GM18499 (cell line): Measurements from ENCODE around the gene MEST.
"Not testable (repeated sequence)": the region's sequence is repeated elsewhere in the genome, so short reads cannot be mapped to it uniquely, and the experiment has no call there.

Experiments used
- ATAC-seq: cut with Tn5 transposase; IDR thresholded peaks from one replicate; pipeline ENCODE4 v1.9.1; 2021; ENCODE audit warnings: moderate number of reproducible peaks; ENCODE audit not compliant: insufficient read depth, unreplicated experiment

MEST gene

DNA sequence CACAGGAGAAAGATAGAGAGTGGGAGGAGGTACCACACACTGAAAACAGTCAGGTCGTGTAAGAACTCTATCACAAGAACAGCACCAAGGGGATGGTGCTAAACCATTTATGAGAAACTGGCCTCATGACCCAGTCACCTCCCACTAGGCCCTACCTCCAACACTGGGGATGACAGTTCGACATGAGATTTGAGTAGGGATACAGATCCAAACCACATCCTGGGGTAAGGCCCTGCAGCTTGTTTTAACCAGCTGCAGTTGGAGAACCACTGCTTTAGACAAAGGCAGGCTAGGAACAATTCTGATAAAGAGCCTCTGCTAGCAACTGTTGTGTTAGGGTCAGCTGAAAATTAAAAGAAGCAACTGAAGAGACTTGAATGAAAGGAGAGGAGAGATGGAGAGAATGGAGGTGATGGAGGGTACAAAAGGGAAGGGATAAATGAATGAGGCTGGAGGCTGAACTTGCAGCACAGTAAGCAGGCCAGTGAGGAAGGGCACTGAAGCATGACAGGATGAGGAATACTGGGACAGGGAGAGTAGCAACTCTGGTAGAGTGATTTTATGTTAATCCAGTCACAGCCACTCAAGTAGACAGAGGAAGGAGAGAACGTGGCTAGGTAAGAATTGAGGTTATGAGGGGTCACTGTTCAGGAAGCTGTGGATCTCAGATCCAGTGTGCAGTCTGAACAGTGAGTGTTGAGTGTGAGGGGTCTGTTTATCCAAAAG, 23.6 kb downstream of the MEST start:
- no peak for ATAC-seq

DNA sequence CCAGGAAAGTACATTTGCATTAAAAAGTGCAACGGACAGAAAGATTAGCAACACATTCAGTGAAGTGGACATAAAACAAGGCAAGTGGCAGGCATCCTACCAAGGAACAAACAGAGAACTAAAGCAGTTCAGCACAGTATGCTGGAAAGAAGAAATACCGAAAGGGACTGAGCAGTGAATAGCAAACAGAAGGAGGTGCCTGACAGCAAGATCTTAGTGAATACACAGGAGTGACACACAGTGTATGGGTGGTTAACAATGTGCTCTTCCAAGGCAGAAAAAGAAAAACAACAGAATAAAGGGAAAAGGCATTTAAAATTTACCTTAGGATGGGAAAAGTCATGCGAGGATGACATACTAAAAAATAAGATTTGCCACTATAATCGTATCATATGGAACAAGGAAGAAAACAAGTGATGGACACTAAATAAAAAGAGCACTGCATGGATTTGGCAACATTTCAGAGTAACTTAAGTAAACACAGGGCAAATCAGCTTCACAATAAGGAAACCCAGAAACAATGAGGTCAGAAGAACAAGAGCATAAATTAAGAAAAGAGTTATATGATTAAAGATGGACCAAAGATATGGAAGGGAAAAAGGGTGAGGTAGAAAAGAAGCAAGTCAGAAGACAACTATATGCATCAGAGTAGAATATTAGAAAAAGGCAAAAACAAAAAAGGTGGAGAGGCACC, 29.5 kb downstream of the MEST start:
- no peak for ATAC-seq

DNA sequence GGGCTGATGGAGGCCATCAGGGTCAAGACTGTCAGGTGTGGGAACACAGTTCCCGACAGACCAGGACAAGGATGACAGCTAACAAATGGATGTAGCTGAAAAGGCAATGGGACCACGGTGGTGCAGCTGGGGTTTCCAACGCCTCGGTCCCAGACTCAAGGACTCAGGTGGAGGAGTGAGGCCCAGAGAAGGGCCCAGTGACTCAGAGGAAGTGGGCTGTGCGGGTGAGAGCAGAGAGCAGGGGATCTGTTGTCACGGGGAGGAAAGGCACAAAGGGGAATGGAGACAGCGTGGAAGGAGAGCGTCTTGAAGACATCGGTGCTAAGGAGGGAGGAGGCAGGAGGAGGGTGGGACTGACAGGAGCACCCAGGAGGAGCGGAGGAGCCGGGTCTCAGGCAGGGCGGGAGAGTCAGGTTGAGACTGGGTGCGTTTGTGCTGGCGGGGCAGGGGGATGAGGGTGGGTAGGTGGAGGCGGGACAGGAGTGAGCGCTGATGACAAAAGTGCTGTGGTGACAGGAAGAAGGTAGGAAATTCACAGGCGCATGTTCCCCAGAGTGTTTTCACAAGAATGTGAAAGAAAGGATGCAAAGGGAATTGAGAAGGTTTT, 31.7 kb downstream of the MEST start:
- not testable (repeated sequence) for ATAC-seq

DNA sequence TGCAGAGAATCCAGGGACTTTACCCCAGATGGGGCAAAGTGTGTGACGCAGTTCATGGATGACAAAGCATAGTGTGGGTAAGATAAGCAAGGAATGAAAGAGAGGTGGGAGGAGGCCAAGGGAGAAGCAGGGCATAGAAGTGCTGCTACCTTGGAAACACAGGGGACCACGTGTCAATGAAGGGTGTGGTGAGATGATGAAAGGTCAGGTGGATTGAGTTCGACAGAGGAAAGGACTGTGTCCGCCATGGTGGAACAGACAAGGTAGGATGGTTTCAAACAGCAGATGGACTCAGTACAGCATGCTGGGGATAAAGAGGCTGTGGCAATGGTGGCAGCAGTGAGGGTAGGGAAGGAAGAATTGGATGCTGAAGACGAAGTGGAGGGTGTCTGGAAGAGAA, 32.7 kb downstream of the MEST start:
- ATAC-seq: no peak

DNA sequence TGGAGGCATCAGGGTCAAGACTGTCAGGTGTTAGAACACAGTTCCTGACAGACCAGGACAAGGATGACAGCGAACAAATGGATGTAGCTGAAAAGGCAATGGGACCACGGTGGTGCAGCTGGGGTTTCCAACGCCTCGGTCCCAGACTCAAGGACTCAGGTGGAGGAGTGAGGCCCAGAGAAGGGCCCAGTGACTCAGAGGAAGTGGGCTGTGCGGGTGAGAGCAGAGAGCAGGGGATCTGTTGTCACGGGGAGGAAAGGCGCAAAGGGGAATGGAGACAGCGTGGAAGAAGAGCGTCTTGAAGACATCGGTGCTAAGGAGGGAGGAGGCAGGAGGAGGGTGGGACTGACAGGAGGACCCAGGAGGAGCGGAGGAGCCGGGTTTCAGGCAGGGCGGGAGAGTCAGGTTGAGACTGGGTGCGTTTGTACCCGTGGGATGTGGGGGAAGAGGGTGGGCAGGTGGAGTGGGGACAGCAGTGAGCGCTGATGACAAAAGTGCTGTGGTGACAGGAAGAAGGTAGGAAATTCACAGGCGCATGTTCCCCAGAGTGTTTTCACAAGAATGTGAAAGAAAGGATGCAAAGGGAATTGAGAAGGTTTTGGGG, 36.0 kb downstream of the MEST start:
- ATAC-seq: not testable (repeated sequence)

DNA sequence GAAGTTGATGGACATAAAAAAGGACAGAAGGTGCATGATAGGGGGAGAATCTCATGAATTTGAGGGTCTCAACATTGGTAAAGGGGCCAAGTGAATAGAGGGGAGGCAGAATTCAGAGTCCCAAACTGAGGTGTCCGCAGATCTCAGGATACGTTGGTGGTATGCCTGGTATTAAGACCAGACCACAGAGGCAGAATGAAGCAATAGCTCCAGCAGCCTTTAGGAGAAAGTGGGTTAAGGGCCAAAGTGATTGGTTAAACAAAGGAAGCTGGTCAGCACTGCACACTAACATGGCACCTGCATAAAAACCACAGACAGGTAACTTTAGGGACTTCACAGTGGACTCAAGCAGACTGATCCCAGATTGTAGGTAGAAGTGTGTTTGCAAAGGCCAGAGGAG, 37.5 kb downstream of the MEST start:
- no peak for ATAC-seq

DNA sequence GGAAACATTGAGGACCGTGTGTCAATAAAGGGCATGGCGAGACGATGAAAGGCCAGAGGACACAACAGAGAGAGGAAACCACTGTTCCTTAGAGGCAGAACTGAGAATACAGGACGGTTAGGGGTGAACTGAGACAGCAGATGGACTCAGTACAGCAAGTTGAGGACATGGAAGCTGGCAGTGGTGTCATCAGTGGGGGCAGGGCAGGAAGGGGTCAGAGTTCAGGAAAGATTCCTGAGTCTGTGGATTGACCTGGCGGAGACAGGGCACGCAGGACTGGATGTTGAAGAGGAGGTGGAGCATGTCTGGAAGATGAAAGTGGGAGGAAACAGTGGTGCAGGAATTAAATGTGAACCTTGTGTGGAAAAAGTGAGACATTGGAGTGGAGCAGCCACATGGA, 46.0 kb downstream of the MEST start:
- ATAC-seq: not testable (repeated sequence)

DNA sequence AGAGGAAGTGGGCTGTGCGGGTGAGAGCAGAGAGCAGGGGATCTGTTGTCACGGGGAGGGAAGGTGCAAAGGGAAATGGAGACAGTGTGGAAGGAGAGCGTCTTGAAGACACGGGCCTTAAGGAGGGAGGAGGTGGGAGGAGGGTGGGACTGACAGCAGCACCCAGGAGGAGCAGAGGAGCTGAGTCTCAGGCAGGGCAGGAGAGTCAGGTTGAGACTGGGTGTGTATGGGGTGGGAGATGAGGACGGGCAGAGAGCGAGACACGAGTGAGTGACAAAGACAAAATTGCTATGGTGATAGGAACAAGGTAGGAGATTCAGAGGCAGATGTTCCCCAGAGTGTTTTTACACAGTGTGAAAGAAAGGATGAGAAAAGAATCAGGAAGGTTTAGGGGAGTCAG, 49.4 kb downstream of the MEST start:
- not testable (repeated sequence) for ATAC-seq

DNA sequence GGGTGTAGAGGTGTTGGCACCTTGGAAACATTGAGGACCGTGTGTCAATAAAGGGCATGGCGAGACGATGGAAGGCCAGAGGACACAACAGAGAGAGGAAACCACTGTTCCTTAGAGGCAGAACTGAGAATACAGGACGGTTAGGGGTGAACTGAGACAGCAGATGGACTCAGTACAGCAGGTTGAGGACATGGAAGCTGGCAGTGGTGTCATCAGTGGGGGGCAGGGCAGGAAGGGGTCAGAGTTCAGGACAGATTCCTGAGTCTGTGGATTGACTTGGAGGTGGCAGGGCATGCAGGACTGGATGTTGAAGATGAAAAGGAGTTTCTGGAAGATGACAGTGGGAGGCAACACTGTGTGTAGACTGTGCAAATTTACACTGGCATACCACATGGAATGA, 50.4 kb downstream of the MEST start:
- ATAC-seq: not testable (repeated sequence)

DNA sequence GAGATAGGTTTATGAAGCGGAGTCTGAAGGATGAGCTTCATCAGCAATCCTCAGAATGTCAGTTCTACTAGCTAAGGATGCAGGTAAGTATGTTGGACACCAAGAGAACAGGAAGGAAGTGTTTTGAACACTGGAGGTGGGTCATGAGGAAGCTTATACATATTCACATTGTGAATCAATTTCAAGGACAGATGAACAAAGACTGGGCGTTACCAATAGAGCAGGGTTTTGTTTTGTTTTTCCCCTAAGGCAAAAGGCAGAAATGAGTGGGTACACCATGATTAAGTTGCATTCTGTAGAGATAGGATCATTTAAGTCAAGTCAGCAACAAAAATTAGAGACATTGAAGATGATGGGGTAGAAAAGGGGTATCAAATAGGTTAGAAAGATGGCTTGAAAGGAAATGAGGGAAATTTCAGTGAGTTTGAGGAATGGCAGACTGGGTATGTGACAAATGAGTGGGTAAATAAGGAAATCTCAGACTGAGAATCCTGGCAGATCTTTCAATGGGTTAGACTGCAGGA, 51.7 kb downstream of the MEST start:
- ATAC-seq: no peak

DNA sequence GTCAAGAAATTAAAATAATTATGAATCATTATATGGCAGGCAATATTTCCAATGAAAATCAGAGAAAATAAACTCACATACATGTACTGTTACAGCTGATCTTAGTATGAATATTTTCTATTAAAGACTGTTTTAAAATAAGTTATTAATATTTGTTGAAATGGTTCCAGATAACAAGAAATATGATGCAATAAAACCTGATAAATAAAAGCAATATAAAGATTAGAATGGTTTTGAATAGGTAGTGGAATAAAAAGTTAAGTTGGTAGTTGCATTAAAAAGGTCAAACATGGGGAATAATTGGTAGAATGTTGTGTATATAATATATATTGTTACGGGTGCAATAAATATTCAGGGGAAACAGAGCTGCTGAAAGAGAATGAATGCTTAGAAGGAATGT, 52.5 kb downstream of the MEST start:
- no peak for ATAC-seq

DNA sequence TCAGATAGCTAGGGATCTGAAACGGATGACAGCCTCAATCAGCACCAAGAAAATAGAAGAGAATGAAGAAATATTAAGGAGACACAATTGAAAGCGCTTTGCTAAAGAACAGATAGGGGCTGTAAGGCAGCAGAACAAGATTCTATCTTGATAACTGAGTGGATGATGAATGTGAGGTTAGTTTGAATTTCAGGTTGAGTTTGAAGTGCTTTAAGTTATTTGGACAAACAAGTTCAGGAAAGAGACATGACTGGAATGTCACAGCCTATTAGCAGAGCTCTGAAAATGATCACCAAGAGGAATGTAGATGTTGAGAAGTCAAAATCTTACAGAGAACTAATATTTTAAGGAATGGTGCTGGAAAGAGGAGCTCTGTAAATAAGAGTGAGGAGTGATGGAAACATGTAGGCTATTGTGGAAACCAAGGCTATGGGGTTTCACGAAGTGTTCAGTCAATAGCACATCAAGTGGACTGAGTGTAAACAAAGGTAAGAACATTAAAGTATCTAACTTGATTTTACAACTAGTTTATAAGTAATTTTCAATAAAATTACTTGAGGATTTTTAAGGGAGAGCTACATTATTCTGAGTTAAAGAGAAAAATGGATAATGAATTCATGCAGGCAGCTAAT, 61.6 kb downstream of the MEST start:
- ATAC-seq: no peak

DNA sequence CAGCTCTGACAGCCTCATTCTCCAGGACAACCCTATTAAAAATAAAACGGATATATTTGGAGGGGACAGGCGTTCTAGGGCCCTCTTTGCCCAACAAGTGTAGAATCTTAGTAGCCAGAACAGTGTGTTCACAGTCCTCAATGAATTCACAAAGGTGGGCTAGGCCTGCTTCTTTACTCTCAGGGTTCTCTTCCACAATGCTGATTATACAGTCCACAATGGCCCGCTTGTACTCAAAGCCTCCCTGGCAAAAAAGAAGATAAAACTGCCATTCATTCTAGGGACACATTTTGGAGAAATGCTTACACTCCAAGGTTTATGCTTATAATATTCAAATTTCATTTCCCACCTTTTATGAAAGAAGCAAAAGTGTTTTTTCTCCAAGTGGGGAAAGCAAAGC, 62.6 kb downstream of the MEST start:
- ATAC-seq: no peak
